K562 (cell line): ENCODE data around the gene HTRA3. TPM values are rescaled to one million over a fixed set of nuclear protein-coding genes. Genes with fewer than 3 reads are reported as not detected.

Source experiments
- CBX2 ChIP-seq: fragments of 200-600 bp; sonication (generic); IDR thresholded peaks from one replicate; pipeline ENCODE4 v1.6.1; 2012; ENCODE audit warnings: mild to moderate bottlenecking, low read length, inconsistent platforms; ENCODE audit not compliant: insufficient read depth, poor library complexity, severe bottlenecking
- E2F8 ChIP-seq: fragments of 450-650 bp; IDR thresholded peaks from 2 replicates; pipeline ENCODE4 v1.7.1; 2018; ENCODE audit warnings: mild to moderate bottlenecking, low read depth; ENCODE audit not compliant: partially characterized antibody
- GATAD2A ChIP-seq: fragments of 450-650 bp; IDR thresholded peaks from 2 replicates; pipeline ENCODE4 v1.6.1; 2017
- SMARCE1 ChIP-seq: fragments of 450-650 bp; IDR thresholded peaks from 2 replicates; pipeline ENCODE4 v1.7.1; 2016; ENCODE audit warnings: mild to moderate bottlenecking
- ZBTB2 ChIP-seq: fragments of 450-650 bp; IDR thresholded peaks from 2 replicates; pipeline ENCODE4 v1.6.1; 2016; ENCODE audit warnings: antibody characterized with exemption
- polyA plus RNA-seq, 8 experiments: library from polyadenylated mRNA; depleted of rRNA in 4 of 8; stranded (reverse) in 5 of 8; unstranded in 3 of 8; fragments of >200 nt; fragmentation: Nextera tagmentation in 2 of 8; fragmentation: Illumina TruSeq in 1 of 8; extraction: Ambion mirVana in 2 of 8; extraction: Trizol in 1 of 8; gene quantifications; 2 replicates each; pipeline versions ENCODE4 v1.2.1 to v1.2.3, GENCODE V29; 2011 to 2014; ENCODE audit warnings: inconsistent platforms in 1 of 8, missing spikeins in 1 of 8
- total RNA-seq, 7 experiments: library from RNA; depleted of rRNA in 6 of 7; stranded (reverse); fragments of >200 nt in 6 of 7; fragmentation: Illumina TruSeq in 2 of 7; extraction: Trizol in 2 of 7; gene quantifications; 2 replicates each; pipeline versions ENCODE4 v1.2.1 to v1.2.3, GENCODE V29; 2011 to 2021; ENCODE audit warnings: low replicate concordance in 1 of 7

HTRA3 gene
- total and polyA plus RNA-seq, 9 of the 15 experiments (the other 6 are each of a cell fraction or from before 2014, with no cell fraction given): 0.04 TPM; not detected in 8

DNA sequence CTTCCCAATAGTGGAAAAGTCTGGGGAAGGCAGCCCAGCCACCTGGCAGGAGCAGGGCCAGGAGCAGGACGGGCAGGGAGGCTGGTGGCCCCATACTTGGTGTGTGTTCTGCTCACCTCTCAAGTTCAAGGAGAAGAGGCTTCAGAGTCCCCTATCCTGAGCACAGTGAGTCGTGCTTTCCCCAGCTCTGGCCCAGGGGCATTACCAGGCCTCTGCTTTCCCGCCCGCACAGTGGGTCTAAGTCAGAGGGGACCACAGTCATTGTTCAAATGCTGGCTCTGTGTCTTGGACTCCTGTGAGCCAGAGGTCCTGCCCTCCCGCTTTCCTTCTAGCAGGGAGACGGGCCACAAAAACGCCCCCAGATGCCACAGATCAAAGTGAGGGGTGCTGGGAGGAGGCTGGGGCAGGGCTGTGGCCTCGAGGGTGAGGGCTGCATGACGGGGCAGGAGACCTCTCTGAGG is 27.6 kb downstream of the HTRA3 start (continued):
- TF ChIP-seq CBX2 (no peak), GATAD2A (no peak), SMARCE1 (no peak), ZBTB2 (no peak), E2F8 (no peak)
